Measurements from ENCODE around the gene SH2D3C.
A peak's percentile ranks its signal among the peaks of the same experiment; 100 is the strongest.

The SH2D3C gene

GRCh38 chr9:127734747-127735529 lies 43.5 kb downstream of the SH2D3C start, which contains the start of gene TOR2A:
TOR2A (minus strand) TSS chr9:127735294; CDS start chr9:127735270, 24 bp downstream.
- peaks cover 10% of the 10 kb centered on the region for H3K4me1 ChIP-seq (ENCODE audit: control insufficient read depth, insufficient read depth, low read depth, low read length)
- H3K9ac ChIP-seq (ENCODE audit: low read length), result peak within 1 kb of the TSS; percentile 86
- H3K36me3 ChIP-seq (ENCODE audit: control insufficient read depth in 1 of 2, insufficient read depth in 2 of 2, low read depth in 1 of 2, low read length in 2 of 2), result peaks cover 18 to 30% of the 10 kb centered on the region in 2 experiments
- H3K4me3 ChIP-seq (ENCODE audit: insufficient read depth in 1 of 2, low read depth in 1 of 2, low read length in 2 of 2), result peak within 1 kb of the TSS; percentile 81 to 87
- peak within 1 kb of the TSS in 1 of 2 experiments; percentile 81 for H2BK12ac ChIP-seq (ENCODE audit: low read length in 2 of 2)
- H3K14ac ChIP-seq (ENCODE audit: low read length in 2 of 2), result peak within 1 kb of the TSS in 1 of 2 experiments; percentile 81
- peak within 1 kb of the TSS; percentile 40 for H3K4me2 ChIP-seq (ENCODE audit: low read length, poor library complexity, severe bottlenecking)
- peak within 1 kb of the TSS in 1 of 2 experiments; percentile 53 for H3K4ac ChIP-seq (ENCODE audit: low read depth in 1 of 2, low read length in 2 of 2)
- H3K9me3 ChIP-seq (ENCODE audit: control insufficient read depth, low read length), result no peaks in the 10 kb centered on the region
- no peak within 1 kb of the TSS for H2AK5ac ChIP-seq (ENCODE audit: low read length, severe bottlenecking)
- peak within 1 kb of the TSS in 1 of 2 experiments; percentile 60 for H3K23ac ChIP-seq (ENCODE audit: low read length in 2 of 2)
- H2BK15ac ChIP-seq (ENCODE audit: low read depth, poor library complexity, severe bottlenecking), result peak within 1 kb of the TSS; percentile 98
- peak within 1 kb of the TSS; percentile 93 for H4K91ac ChIP-seq (ENCODE audit: low read length)
- DNase-seq, result peak; percentile 97
- H4K8ac ChIP-seq (ENCODE audit: low read length), result peak within 1 kb of the TSS; percentile 81
- H3K79me1 ChIP-seq (replicated peaks; ENCODE audit: low read length, poor library complexity, severe bottlenecking), result peaks cover 9% of the 10 kb centered on the region
- H2BK5ac ChIP-seq (ENCODE audit: low read depth, low read length, poor library complexity, severe bottlenecking), result peak within 1 kb of the TSS; percentile 58
- peak within 1 kb of the TSS; percentile 22 for H3K27ac ChIP-seq (ENCODE audit: low read length, poor library complexity, severe bottlenecking)
- H3K27me3 ChIP-seq (ENCODE audit: control insufficient read depth in 1 of 2, insufficient read depth in 1 of 2, low read length in 2 of 2), result peaks cover 0 to 7% of the 10 kb centered on the region in 2 experiments
- H2AFZ ChIP-seq (ENCODE audit: low read depth, low read length), result peak within 1 kb of the TSS; percentile 66
- H3K18ac ChIP-seq (ENCODE audit: low read depth in 1 of 2, low read length in 2 of 2), result peak within 1 kb of the TSS; percentile 92 to 99
- under 1% methylated on average over 72 of the region's 76 CpGs for WGBS
- H2BK120ac ChIP-seq (ENCODE audit: low read depth, low read length), result peak within 1 kb of the TSS; percentile 61

GRCh38 chr9:127734247-127734746 lies 44.2 kb downstream of the SH2D3C start:
- Histone ChIP-seq H3K27me3 (ENCODE audit: control insufficient read depth in 1 of 2, insufficient read depth in 1 of 2, low read length in 2 of 2) (peaks cover 0 to 7% of the 10 kb centered on the region in 2 experiments), H4K91ac (ENCODE audit: low read length) (no peak overlapping the region), H2BK120ac (ENCODE audit: low read depth, low read length) (no peak overlapping the region), H3K23ac (ENCODE audit: low read length in 2 of 2) (no peak overlapping the region), H3K4me3 (ENCODE audit: insufficient read depth in 1 of 2, low read depth in 1 of 2, low read length in 2 of 2) (peak overlapping the region; percentile 81 to 87), H3K9me3 (ENCODE audit: control insufficient read depth, low read length) (no peaks in the 10 kb centered on the region), H3K4me2 (ENCODE audit: low read length, poor library complexity, severe bottlenecking) (peak overlapping the region; percentile 40), H2BK15ac (ENCODE audit: low read depth, poor library complexity, severe bottlenecking) (no peak overlapping the region), H3K4ac (ENCODE audit: low read depth in 1 of 2, low read length in 2 of 2) (no peak overlapping the region), H2BK12ac (ENCODE audit: low read length in 2 of 2) (no peak overlapping the region), H3K18ac (ENCODE audit: low read depth in 1 of 2, low read length in 2 of 2) (peak overlapping the region in 1 of 2 experiments; percentile 11), H3K36me3 (ENCODE audit: control insufficient read depth in 1 of 2, insufficient read depth in 2 of 2, low read depth in 1 of 2, low read length in 2 of 2) (peaks cover 18 to 30% of the 10 kb centered on the region in 2 experiments), H2AFZ (ENCODE audit: low read depth, low read length) (no peak overlapping the region), H2AK5ac (ENCODE audit: low read length, severe bottlenecking) (no peak overlapping the region), H3K9ac (ENCODE audit: low read length) (peak overlapping the region; percentile 86), H3K14ac (ENCODE audit: low read length in 2 of 2) (no peak overlapping the region), H3K27ac (ENCODE audit: low read length, poor library complexity, severe bottlenecking) (no peak overlapping the region), H2BK5ac (ENCODE audit: low read depth, low read length, poor library complexity, severe bottlenecking) (no peak overlapping the region), H3K4me1 (ENCODE audit: control insufficient read depth, insufficient read depth, low read depth, low read length) (peaks cover 10% of the 10 kb centered on the region), H3K79me1 (replicated peaks; ENCODE audit: low read length, poor library complexity, severe bottlenecking) (peaks cover 9% of the 10 kb centered on the region), H4K8ac (ENCODE audit: low read length) (peak overlapping the region; percentile 68)
- DNase-seq, result no peak
- WGBS, result 64% methylated on average over 22 of the region's 22 CpGs

- Histone ChIP-seq H4K8ac (ENCODE audit: low read length) (no peak overlapping the region), H2BK12ac (ENCODE audit: low read length in 2 of 2) (no peak overlapping the region), H2AK5ac (ENCODE audit: low read length, severe bottlenecking) (no peak overlapping the region), H3K18ac (ENCODE audit: low read depth in 1 of 2, low read length in 2 of 2) (no peak overlapping the region), H3K27me3 (ENCODE audit: control insufficient read depth in 1 of 2, insufficient read depth in 1 of 2, low read length in 2 of 2) (peaks cover 0 to 6% of the 10 kb centered on the region in 2 experiments), H3K9ac (ENCODE audit: low read length) (peak overlapping the region; percentile 86), H3K4me1 (ENCODE audit: control insufficient read depth, insufficient read depth, low read depth, low read length) (peaks cover 10% of the 10 kb centered on the region), H3K79me1 (replicated peaks; ENCODE audit: low read length, poor library complexity, severe bottlenecking) (peaks cover 9% of the 10 kb centered on the region), H2AFZ (ENCODE audit: low read depth, low read length) (no peak overlapping the region), H3K27ac (ENCODE audit: low read length, poor library complexity, severe bottlenecking) (no peak overlapping the region), H2BK5ac (ENCODE audit: low read depth, low read length, poor library complexity, severe bottlenecking) (no peak overlapping the region), H3K4me3 (ENCODE audit: insufficient read depth in 1 of 2, low read depth in 1 of 2, low read length in 2 of 2) (peak overlapping the region in 1 of 2 experiments; percentile 87), H3K23ac (ENCODE audit: low read length in 2 of 2) (no peak overlapping the region), H4K91ac (ENCODE audit: low read length) (no peak overlapping the region), H3K4me2 (ENCODE audit: low read length, poor library complexity, severe bottlenecking) (no peak overlapping the region), H3K14ac (ENCODE audit: low read length in 2 of 2) (no peak overlapping the region), H3K9me3 (ENCODE audit: control insufficient read depth, low read length) (no peaks in the 10 kb centered on the region), H2BK120ac (ENCODE audit: low read depth, low read length) (no peak overlapping the region), H3K4ac (ENCODE audit: low read depth in 1 of 2, low read length in 2 of 2) (no peak overlapping the region), H3K36me3 (ENCODE audit: control insufficient read depth in 1 of 2, insufficient read depth in 2 of 2, low read depth in 1 of 2, low read length in 2 of 2) (peaks cover 18 to 30% of the 10 kb centered on the region in 2 experiments), H2BK15ac (ENCODE audit: low read depth, poor library complexity, severe bottlenecking) (no peak overlapping the region)
- 94% methylated on average over 2 of the region's 2 CpGs for WGBS
- DNase-seq, result no peak
These were observed 44.9 kb downstream of the SH2D3C start for GRCh38 chr9:127733614-127734013.

GRCh38 chr9:127732444-127732843 lies 46.0 kb downstream of the SH2D3C start:
- peaks cover 18 to 30% of the 10 kb centered on the region in 2 experiments for H3K36me3 ChIP-seq (ENCODE audit: control insufficient read depth in 1 of 2, insufficient read depth in 2 of 2, low read depth in 1 of 2, low read length in 2 of 2)
- H3K4me3 ChIP-seq (ENCODE audit: insufficient read depth in 1 of 2, low read depth in 1 of 2, low read length in 2 of 2), result no peak overlapping the region
- no peak overlapping the region for H3K18ac ChIP-seq (ENCODE audit: low read depth in 1 of 2, low read length in 2 of 2)
- H3K23ac ChIP-seq (ENCODE audit: low read length in 2 of 2), result no peak overlapping the region
- no peak overlapping the region for H2BK15ac ChIP-seq (ENCODE audit: low read depth, poor library complexity, severe bottlenecking)
- WGBS, result 99% methylated on average over 21 of the region's 21 CpGs
- H3K4me1 ChIP-seq (ENCODE audit: control insufficient read depth, insufficient read depth, low read depth, low read length), result peaks cover 10% of the 10 kb centered on the region
- H4K8ac ChIP-seq (ENCODE audit: low read length), result no peak overlapping the region
- H2BK5ac ChIP-seq (ENCODE audit: low read depth, low read length, poor library complexity, severe bottlenecking), result no peak overlapping the region
- H3K9ac ChIP-seq (ENCODE audit: low read length), result no peak overlapping the region
- peaks cover 9% of the 10 kb centered on the region for H3K79me1 ChIP-seq (replicated peaks; ENCODE audit: low read length, poor library complexity, severe bottlenecking)
- no peak overlapping the region for H2AK5ac ChIP-seq (ENCODE audit: low read length, severe bottlenecking)
- no peak overlapping the region for H3K27ac ChIP-seq (ENCODE audit: low read length, poor library complexity, severe bottlenecking)
- H2BK12ac ChIP-seq (ENCODE audit: low read length in 2 of 2), result no peak overlapping the region
- no peak overlapping the region for H3K4me2 ChIP-seq (ENCODE audit: low read length, poor library complexity, severe bottlenecking)
- no peaks in the 10 kb centered on the region for H3K9me3 ChIP-seq (ENCODE audit: control insufficient read depth, low read length)
- H4K91ac ChIP-seq (ENCODE audit: low read length), result no peak overlapping the region
- no peak overlapping the region for H2BK120ac ChIP-seq (ENCODE audit: low read depth, low read length)
- H2AFZ ChIP-seq (ENCODE audit: low read depth, low read length), result no peak overlapping the region
- H3K27me3 ChIP-seq (ENCODE audit: control insufficient read depth in 1 of 2, insufficient read depth in 1 of 2, low read length in 2 of 2), result no peaks in the 10 kb centered on the region
- no peak overlapping the region for H3K4ac ChIP-seq (ENCODE audit: low read depth in 1 of 2, low read length in 2 of 2)
- no peak overlapping the region for H3K14ac ChIP-seq (ENCODE audit: low read length in 2 of 2)
- no peak for DNase-seq
